AG04450 (cell line): ENCODE results near the gene GHRL. TPM values are rescaled to one million over a fixed set of nuclear protein-coding genes. Genes with fewer than 3 reads are reported as not detected.

ENCODE experiments used
- CTCF ChIA-PET: fragments of 300-600, 350-600 bp; formaldehyde crosslinking; extraction: SDS; loops from one replicate; lab custom pipeline; 2022; ENCODE audit warnings: antibody characterized with exemption, inconsistent platforms; lab: Charles Lee
- POLR2A ChIA-PET: fragments of 350-600 bp; formaldehyde crosslinking; extraction: SDS; loops from one replicate; lab custom pipeline; 2021; ENCODE audit warnings: antibody characterized with exemption, inconsistent platforms; lab: Yijun Ruan, JAX
- DNase-seq: peaks from one replicate; pipeline ENCODE4 v3.0.0-alpha.2; 2011; ENCODE audit warnings: low read depth, low spot score
- H3K27ac ChIP-seq: one replicate; pipeline ENCODE4 v1.5.1; 2012; ENCODE audit warnings: low read depth, low read length, control low read depth
- H3K27me3 ChIP-seq: one replicate; pipeline ENCODE4 v1.6.0; 2012; ENCODE audit warnings: low read length; ENCODE audit not compliant: control insufficient read depth, insufficient read depth
- H3K4me3 ChIP-seq: 2 replicates; pipeline ENCODE4 v1.5.1; 2011; ENCODE audit warnings: mild to moderate bottlenecking, low read depth, low read length, control low read depth
- H3K9me3 ChIP-seq: 2 replicates; pipeline ENCODE4 v1.5.1; 2012; ENCODE audit warnings: low read length; ENCODE audit not compliant: control insufficient read depth, insufficient read depth
- CTCF ChIP-seq: IDR thresholded peaks from 2 replicates; pipeline ENCODE4 v1.5.1; 2011; ENCODE audit warnings: low read depth, low read length, control low read depth, inconsistent platforms
- polyA plus RNA-seq: library from polyadenylated mRNA; depleted of rRNA; stranded (reverse); fragments of >200 nt; gene quantifications from 2 replicates; pipeline ENCODE4 v1.2.3, GENCODE V29; 2011

GHRL gene
- polyA plus RNA-seq, 1 experiment, result not detected

- ChIA-PET CTCF (interaction anchor here (0.6 to 1.8 kb wide), 2 partner anchors 17 to 399 kb away, joined by 3 to 4 read pairs; no protein-coding TSS in a partner anchor), POLR2A (interaction anchor here (0.6 kb wide), 1 partner anchor 324 kb away, joined by 3 read pairs; no protein-coding TSS in a partner anchor)
- Histone ChIP-seq H3K9me3 (no peaks in the 10 kb centered on the region), H3K27me3 (peaks cover 31% of the 10 kb centered on the region), H3K27ac (no peak overlapping the region), H3K4me3 (no peak overlapping the region)
- no peak for DNase-seq
- TF ChIP-seq CTCF, result no peak
Observed at GRCh38 chr3:10339376-10339955, 46.7 kb upstream of the GHRL start.

DNA sequence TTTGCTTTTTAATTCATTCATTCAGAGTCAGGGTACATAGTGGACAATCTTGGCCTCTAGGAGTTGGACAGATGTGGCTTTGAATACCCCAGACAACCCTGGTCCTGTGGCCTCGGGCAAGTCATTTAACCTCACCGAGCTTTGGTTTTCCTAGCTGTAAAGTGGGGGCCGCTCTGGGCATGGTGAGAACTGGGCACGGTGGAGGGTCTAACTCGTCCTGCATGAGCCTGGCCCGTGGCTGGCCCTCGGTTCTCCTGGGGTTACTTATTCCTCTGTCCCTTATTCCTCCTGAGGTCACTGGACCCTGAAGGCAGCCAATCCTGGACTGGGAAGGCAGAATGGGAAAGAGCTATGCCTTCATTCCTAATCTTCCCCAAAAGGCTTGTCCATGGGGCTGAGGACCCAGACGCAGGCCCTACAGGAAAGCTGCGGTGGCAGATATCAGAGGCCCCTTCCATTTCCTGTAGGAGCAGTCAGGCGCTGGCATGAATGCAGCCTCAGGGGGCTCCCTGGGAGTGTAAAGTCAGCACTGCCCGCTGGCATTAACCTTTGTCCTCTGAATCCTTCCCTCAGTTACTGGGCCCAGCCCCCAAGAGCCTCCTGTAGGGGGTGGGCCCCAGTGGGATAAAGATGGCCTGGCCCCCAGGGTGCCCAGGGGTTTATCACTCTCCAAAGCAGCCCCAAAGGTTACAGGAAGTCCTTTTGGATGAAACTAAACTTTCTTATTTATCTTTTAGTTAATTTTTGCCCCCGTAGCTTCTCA lies 46.0 kb upstream of the GHRL start:
- TF ChIP-seq CTCF, result no peak
- Histone ChIP-seq H3K27me3 (peaks cover 35% of the 10 kb centered on the region), H3K27ac (no peak overlapping the region), H3K9me3 (no peaks in the 10 kb centered on the region), H3K4me3 (no peak overlapping the region)
- ChIA-PET POLR2A (no interaction called here), CTCF (interaction anchor here (1.8 kb wide), 1 partner anchor 17 kb away, joined by 4 read pairs; no protein-coding TSS in a partner anchor)
- DNase-seq, result no peak

DNA sequence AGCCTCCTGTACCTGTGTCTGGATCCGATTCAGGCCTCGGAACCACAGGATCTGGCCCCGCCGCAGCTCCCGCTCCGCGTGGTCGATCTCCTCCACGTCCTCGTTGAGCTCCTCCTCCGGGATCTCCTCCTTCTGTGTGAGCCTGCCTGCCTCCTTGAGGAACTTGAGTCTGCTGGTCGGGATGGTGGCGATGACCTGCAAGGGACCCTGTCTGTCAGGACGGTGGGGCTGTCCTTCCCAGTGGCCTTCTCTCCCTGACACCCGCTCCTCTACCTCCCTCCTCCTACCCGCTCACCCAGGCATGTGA lies 45.4 kb upstream of the GHRL start:
- H3K27ac ChIP-seq, result no peak overlapping the region
- H3K27me3 ChIP-seq, result peaks cover 37% of the 10 kb centered on the region
- TF ChIP-seq CTCF, result no peak
- no peak overlapping the region for H3K4me3 ChIP-seq
- DNase-seq, result no peak
- POLR2A ChIA-PET, result no interaction called here
- no peaks in the 10 kb centered on the region for H3K9me3 ChIP-seq
- CTCF ChIA-PET, result no interaction called here

- Histone ChIP-seq H3K27me3 (peaks cover 37% of the 10 kb centered on the region), H3K4me3 (no peak overlapping the region), H3K27ac (no peak overlapping the region), H3K9me3 (no peaks in the 10 kb centered on the region)
- CTCF ChIA-PET, result interaction anchor here (0.5 to 1.2 kb wide), 2 partner anchors 15 to 401 kb away, joined by 3 read pairs; no protein-coding TSS in a partner anchor
- POLR2A ChIA-PET, result interaction anchor here (0.7 kb wide), 1 partner anchor 20 kb away, joined by 3 read pairs; no protein-coding TSS in a partner anchor
- no peak for TF ChIP-seq CTCF
- DNase-seq, result no peak
Observed at GRCh38 chr3:10337323-10338163, 44.8 kb upstream of the GHRL start.
